ENCODE results near the gene UAP1.

Gene UAP1

DNA sequence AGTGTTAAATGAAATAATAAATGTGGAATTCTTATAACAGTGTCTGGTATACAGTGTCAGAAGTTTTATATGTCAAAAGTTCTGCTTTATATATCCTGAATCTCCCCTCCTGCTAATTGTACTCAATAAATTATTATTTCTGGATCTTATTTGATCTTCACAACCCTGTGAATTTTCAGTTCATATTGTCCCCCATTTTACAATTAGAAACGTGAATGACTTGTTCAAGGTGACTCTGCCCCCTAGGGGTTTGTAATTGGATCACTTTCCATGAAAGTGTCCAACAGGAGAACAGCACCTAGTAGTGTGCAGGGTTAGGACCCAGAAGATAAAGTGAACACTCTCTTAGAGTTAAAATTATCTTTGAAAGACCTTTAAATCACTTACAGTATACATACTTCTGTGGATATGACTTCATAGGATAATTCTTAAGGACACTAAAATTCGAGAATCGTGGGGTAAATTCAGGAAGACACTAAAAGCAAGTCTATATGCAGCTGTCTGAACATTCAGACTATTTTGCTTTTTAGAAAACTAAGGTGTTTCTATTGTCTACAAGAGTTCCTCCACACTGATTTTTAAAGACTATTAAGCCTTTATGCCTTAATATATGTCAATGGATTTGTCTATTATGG, 66.3 kb downstream of the UAP1 start:
- Histone ChIP-seq H3K4me3 (ENCODE audit: low read length in 2 of 2) (no peak overlapping the region), H3K9me3 (ENCODE audit: control insufficient read depth in 2 of 2, low read length in 2 of 2) (no peaks in the 10 kb centered on the region), H3K4me1 (ENCODE audit: control insufficient read depth in 2 of 2, insufficient read depth in 2 of 2, low read length in 2 of 2) (peaks cover 0 to 2% of the 10 kb centered on the region in 2 donors), H3K27me3 (ENCODE audit: control insufficient read depth in 2 of 2, insufficient read depth in 2 of 2, low read length in 2 of 2) (no peaks in the 10 kb centered on the region), H3K27ac (ENCODE audit: low read depth in 2 of 2, low read length in 2 of 2) (no peak overlapping the region), H3K36me3 (ENCODE audit: control insufficient read depth in 2 of 2, insufficient read depth in 2 of 2, low read length in 2 of 2) (no peaks in the 10 kb centered on the region), H3K9ac (ENCODE audit: low read depth in 1 of 2, low read length in 2 of 2) (no peak overlapping the region)

DNA sequence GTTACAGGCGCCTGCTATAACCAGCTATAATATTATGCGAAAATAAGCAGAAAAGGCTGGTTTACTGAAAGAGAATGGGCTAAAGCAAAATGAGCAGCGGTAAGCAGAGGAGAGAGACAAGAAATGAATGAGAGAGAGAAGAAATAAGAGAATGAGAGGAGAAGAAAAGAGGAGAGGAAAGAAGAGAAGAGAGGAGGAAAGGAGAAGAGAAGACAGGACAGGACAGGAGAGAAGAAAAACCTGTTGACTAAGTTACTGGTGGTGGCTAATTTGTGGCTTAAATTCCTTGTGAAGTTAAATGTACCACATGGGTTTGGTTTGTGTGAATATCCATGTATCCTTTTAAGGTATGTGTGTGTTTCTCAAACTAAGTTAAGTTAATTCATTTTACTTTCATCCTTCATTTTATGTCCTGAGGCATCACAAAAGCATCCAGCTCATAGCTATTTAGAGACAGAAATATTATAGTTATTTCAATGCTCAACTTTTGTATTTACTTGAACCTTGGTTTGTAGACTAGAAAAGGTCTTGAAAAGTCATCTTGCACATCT, 67.6 kb downstream of the UAP1 start:
- Histone ChIP-seq H3K9me3 (ENCODE audit: control insufficient read depth in 2 of 2, low read length in 2 of 2) (no peaks in the 10 kb centered on the region), H3K9ac (ENCODE audit: low read depth in 1 of 2, low read length in 2 of 2) (no peak overlapping the region), H3K4me3 (ENCODE audit: low read length in 2 of 2) (no peak overlapping the region), H3K27ac (ENCODE audit: low read depth in 2 of 2, low read length in 2 of 2) (no peak overlapping the region), H3K27me3 (ENCODE audit: control insufficient read depth in 2 of 2, insufficient read depth in 2 of 2, low read length in 2 of 2) (no peaks in the 10 kb centered on the region), H3K36me3 (ENCODE audit: control insufficient read depth in 2 of 2, insufficient read depth in 2 of 2, low read length in 2 of 2) (no peaks in the 10 kb centered on the region), H3K4me1 (ENCODE audit: control insufficient read depth in 2 of 2, insufficient read depth in 2 of 2, low read length in 2 of 2) (peaks cover 0 to 2% of the 10 kb centered on the region in 2 donors)

DNA sequence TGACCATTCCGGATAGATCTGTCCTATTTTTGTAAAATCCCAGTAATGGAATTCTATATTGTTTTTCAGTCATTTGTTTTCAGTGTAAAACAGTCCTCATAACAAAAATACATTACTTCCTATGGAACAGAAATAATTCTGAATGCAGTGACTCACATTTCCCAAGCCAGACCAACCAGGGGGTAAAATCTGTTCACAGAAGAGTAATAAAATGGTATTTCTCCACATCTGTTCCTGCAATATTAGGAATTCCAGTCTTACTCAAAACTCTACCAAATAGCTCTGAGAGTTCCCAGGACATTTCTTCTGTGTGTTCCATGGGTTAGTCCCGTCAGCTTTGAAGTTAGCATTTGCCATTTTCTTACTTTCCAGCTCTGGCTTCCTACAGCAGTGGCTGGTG, 68.1 kb downstream of the UAP1 start:
- H3K9me3 ChIP-seq (ENCODE audit: control insufficient read depth in 2 of 2, low read length in 2 of 2) = no peaks in the 10 kb centered on the region
- H3K4me3 ChIP-seq (ENCODE audit: low read length in 2 of 2) = no peak overlapping the region
- H3K9ac ChIP-seq (ENCODE audit: low read depth in 1 of 2, low read length in 2 of 2) = no peak overlapping the region
- H3K27ac ChIP-seq (ENCODE audit: low read depth in 2 of 2, low read length in 2 of 2) = peak overlapping the region in 1 of 2 donors; percentile 64
- no peaks in the 10 kb centered on the region for H3K27me3 ChIP-seq (ENCODE audit: control insufficient read depth in 2 of 2, insufficient read depth in 2 of 2, low read length in 2 of 2)
- H3K36me3 ChIP-seq (ENCODE audit: control insufficient read depth in 2 of 2, insufficient read depth in 2 of 2, low read length in 2 of 2) = no peaks in the 10 kb centered on the region
- H3K4me1 ChIP-seq (ENCODE audit: control insufficient read depth in 2 of 2, insufficient read depth in 2 of 2, low read length in 2 of 2) = peaks cover 0 to 2% of the 10 kb centered on the region in 2 donors

DNA sequence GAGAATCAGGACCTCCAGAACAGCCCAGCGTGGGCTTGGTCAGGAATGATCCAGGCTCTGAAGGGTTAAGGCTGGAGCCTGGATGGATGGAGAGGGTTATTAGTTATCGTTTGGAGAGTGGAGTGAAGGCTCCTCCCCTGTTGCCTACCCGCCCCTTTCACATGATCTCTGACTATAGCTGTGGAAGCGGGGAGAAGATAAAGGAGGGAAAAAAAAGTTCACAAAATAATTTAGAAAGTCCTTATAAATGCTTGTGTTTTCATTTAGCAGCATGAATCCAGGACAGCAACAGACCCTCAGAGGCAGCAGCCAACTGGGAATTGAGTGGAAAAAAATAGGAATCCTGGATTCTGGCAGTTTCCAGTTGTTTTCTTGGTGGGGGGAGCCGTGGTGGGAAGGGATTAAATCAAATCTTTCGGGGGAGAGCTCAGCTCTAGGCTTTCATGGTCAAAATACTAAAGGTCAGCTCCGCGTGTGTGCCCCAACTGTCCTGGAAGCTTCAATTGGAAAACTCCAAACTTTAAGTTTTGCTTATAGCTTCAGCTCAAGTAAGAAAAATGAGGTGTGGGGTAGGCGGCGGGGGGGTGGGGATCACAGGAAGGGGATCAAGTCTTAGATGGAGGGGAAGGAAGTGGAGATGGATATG, 70.1 kb downstream of the UAP1 start:
- peak overlapping the region; percentile 36 to 67 for H3K4me3 ChIP-seq (ENCODE audit: low read length in 2 of 2)
- H3K27ac ChIP-seq (ENCODE audit: low read depth in 2 of 2, low read length in 2 of 2) = peak overlapping the region; percentile 64 to 76
- no peaks in the 10 kb centered on the region for H3K36me3 ChIP-seq (ENCODE audit: control insufficient read depth in 2 of 2, insufficient read depth in 2 of 2, low read length in 2 of 2)
- H3K9me3 ChIP-seq (ENCODE audit: control insufficient read depth in 2 of 2, low read length in 2 of 2) = no peaks in the 10 kb centered on the region
- H3K27me3 ChIP-seq (ENCODE audit: control insufficient read depth in 2 of 2, insufficient read depth in 2 of 2, low read length in 2 of 2) = no peaks in the 10 kb centered on the region
- peak overlapping the region in 1 of 2 donors; percentile 29 for H3K9ac ChIP-seq (ENCODE audit: low read depth in 1 of 2, low read length in 2 of 2)
- H3K4me1 ChIP-seq (ENCODE audit: control insufficient read depth in 2 of 2, insufficient read depth in 2 of 2, low read length in 2 of 2) = no peaks in the 10 kb centered on the region

DNA sequence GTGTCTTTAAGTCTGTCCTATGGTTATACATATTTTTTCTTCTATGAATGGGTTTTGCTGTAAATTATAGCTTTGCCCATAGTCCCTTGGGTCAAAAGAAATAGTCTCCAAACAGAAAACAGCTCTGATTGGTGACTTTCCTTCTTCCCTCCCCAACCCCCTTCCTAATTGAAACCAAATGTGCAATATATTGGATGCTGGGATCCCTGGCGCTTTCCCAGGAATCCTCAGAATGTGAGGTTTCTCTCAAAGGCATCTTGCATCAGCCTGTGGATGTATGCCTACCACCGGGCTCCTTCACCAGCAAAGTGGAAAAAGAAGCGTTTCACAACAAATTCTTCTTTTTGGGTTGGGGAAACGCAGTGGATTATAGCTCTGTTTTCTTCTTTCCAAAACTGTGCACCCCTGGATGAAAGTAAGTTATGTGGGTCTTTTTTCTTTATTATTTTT, 70.7 kb downstream of the UAP1 start, which contains the start of gene DDR2:
DDR2 (plus strand) TSS at position 248 of the 450 bp plus-strand sequence. CDS start 86,600 bp downstream, outside the sequence.
- Histone ChIP-seq H3K4me3 (ENCODE audit: low read length in 2 of 2) (peak within 1 kb of the TSS; percentile 53 to 67), H3K27me3 (ENCODE audit: control insufficient read depth in 2 of 2, insufficient read depth in 2 of 2, low read length in 2 of 2) (no peaks in the 10 kb centered on the region), H3K36me3 (ENCODE audit: control insufficient read depth in 2 of 2, insufficient read depth in 2 of 2, low read length in 2 of 2) (no peaks in the 10 kb centered on the region), H3K4me1 (ENCODE audit: control insufficient read depth in 2 of 2, insufficient read depth in 2 of 2, low read length in 2 of 2) (no peaks in the 10 kb centered on the region), H3K9me3 (ENCODE audit: control insufficient read depth in 2 of 2, low read length in 2 of 2) (no peaks in the 10 kb centered on the region), H3K27ac (ENCODE audit: low read depth in 2 of 2, low read length in 2 of 2) (peak within 1 kb of the TSS; percentile 64 to 76), H3K9ac (ENCODE audit: low read depth in 1 of 2, low read length in 2 of 2) (peak within 1 kb of the TSS; percentile 23 to 29)

DNA sequence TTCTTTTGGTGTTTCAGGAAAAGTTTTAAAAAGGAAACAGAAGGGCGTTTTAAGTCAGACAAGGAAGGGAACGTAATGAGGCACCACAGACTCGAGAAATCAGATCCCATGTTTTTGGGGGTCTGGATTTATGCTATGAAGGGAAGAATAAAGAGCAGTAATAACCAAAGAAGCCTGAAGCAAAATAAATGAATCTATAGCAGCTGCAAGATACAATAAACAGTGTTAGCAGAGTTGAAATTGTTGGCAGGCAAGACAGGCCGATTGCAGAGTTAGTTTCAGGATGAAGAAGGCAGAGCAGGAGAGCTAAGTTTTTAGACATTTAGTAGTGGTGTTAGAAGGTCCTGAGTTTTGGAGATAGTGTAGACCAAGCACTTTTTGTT, 71.2 kb downstream of the UAP1 start:
- Histone ChIP-seq H3K27me3 (ENCODE audit: control insufficient read depth in 2 of 2, insufficient read depth in 2 of 2, low read length in 2 of 2) (no peaks in the 10 kb centered on the region), H3K4me3 (ENCODE audit: low read length in 2 of 2) (peak overlapping the region; percentile 53 to 67), H3K27ac (ENCODE audit: low read depth in 2 of 2, low read length in 2 of 2) (peak overlapping the region; percentile 64 to 76), H3K4me1 (ENCODE audit: control insufficient read depth in 2 of 2, insufficient read depth in 2 of 2, low read length in 2 of 2) (no peaks in the 10 kb centered on the region), H3K9ac (ENCODE audit: low read depth in 1 of 2, low read length in 2 of 2) (peak overlapping the region in 1 of 2 donors; percentile 23), H3K9me3 (ENCODE audit: control insufficient read depth in 2 of 2, low read length in 2 of 2) (no peaks in the 10 kb centered on the region), H3K36me3 (ENCODE audit: control insufficient read depth in 2 of 2, insufficient read depth in 2 of 2, low read length in 2 of 2) (no peaks in the 10 kb centered on the region)

DNA sequence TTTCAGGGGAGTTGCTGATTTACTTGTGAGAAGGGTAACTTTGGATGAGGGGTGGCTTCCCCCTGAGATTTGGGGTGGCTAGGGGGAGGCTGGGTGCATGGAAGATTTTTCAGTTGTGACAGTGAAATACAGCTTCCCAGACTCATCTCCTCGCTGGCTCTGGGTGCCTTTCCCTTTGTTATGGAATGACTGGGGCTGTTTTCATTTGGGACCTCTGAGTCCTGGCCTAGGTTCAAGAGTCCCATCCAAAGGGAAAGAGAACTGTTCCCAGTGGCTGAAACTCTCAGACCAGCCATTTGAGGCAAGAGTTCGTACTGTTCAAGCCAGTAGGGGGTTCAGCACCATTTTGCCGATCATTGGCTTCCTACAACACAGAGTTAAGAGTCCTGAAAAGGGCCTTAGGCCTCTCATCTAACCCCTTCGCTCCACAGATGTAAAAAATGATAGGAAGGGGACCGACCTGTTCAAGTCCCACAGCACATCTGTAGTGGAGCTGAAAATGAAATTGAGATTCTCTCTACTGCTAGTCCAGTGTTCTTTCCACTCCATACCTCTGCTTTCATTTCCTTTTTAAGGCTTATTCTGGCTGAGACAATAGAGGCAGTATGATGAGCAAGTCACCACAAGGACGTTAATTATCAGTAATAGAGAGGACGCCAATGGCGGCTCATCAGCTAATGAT, 71.7 kb downstream of the UAP1 start:
- peak overlapping the region; percentile 64 to 76 for H3K27ac ChIP-seq (ENCODE audit: low read depth in 2 of 2, low read length in 2 of 2)
- no peaks in the 10 kb centered on the region for H3K4me1 ChIP-seq (ENCODE audit: control insufficient read depth in 2 of 2, insufficient read depth in 2 of 2, low read length in 2 of 2)
- H3K9me3 ChIP-seq (ENCODE audit: control insufficient read depth in 2 of 2, low read length in 2 of 2) = no peaks in the 10 kb centered on the region
- peak overlapping the region; percentile 6 to 18 for H3K9ac ChIP-seq (ENCODE audit: low read depth in 1 of 2, low read length in 2 of 2)
- no peaks in the 10 kb centered on the region for H3K36me3 ChIP-seq (ENCODE audit: control insufficient read depth in 2 of 2, insufficient read depth in 2 of 2, low read length in 2 of 2)
- peak overlapping the region; percentile 53 to 67 for H3K4me3 ChIP-seq (ENCODE audit: low read length in 2 of 2)
- H3K27me3 ChIP-seq (ENCODE audit: control insufficient read depth in 2 of 2, insufficient read depth in 2 of 2, low read length in 2 of 2) = no peaks in the 10 kb centered on the region

DNA sequence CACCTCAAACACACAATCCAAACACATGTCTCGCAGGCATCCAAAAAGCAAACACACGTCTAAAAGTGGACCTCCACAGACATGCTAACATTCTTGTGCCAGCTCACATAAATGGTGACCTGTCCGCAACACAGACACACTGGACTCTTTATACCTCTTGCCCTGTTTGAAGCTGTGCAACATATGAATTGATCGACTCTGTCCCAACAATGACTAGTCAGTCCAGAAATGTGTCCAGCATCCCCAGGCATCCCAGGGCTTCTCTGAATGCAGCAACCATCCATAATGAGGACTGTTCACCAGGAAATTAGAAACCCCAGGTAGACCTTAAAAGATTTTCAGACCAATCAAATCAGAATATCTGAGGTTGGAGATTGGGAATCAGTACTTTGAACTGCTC, 73.9 kb downstream of the UAP1 start:
- Histone ChIP-seq H3K36me3 (ENCODE audit: control insufficient read depth in 2 of 2, insufficient read depth in 2 of 2, low read length in 2 of 2) (no peaks in the 10 kb centered on the region), H3K4me3 (ENCODE audit: low read length in 2 of 2) (peak overlapping the region in 1 of 2 donors; percentile 67), H3K27ac (ENCODE audit: low read depth in 2 of 2, low read length in 2 of 2) (no peak overlapping the region), H3K9me3 (ENCODE audit: control insufficient read depth in 2 of 2, low read length in 2 of 2) (no peaks in the 10 kb centered on the region), H3K4me1 (ENCODE audit: control insufficient read depth in 2 of 2, insufficient read depth in 2 of 2, low read length in 2 of 2) (no peaks in the 10 kb centered on the region), H3K9ac (ENCODE audit: low read depth in 1 of 2, low read length in 2 of 2) (no peak overlapping the region), H3K27me3 (ENCODE audit: control insufficient read depth in 2 of 2, insufficient read depth in 2 of 2, low read length in 2 of 2) (no peaks in the 10 kb centered on the region)

DNA sequence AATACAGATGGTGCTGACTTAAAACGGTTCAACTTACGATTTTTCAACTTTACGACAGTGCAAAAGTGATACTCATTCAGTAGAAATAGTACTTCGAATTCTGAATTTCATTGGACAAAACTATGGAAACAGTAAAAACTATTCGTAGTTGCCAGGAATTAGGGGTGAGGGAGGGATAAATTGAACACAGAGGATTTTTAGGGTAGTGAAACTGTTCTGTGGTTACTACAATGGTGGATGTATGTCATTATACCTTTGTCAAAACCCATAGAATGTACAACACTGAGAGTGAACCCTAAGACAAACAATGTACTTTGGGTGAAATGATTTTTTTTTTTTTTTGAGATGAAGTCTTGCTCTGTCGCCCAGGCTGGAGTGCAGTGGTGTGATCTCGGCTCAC, 78.2 kb downstream of the UAP1 start:
- H3K9me3 ChIP-seq (ENCODE audit: control insufficient read depth in 2 of 2, low read length in 2 of 2) = no peaks in the 10 kb centered on the region
- H3K27ac ChIP-seq (ENCODE audit: low read depth in 2 of 2, low read length in 2 of 2) = no peak overlapping the region
- no peaks in the 10 kb centered on the region for H3K36me3 ChIP-seq (ENCODE audit: control insufficient read depth in 2 of 2, insufficient read depth in 2 of 2, low read length in 2 of 2)
- H3K9ac ChIP-seq (ENCODE audit: low read depth in 1 of 2, low read length in 2 of 2) = no peak overlapping the region
- H3K4me1 ChIP-seq (ENCODE audit: control insufficient read depth in 2 of 2, insufficient read depth in 2 of 2, low read length in 2 of 2) = no peaks in the 10 kb centered on the region
- H3K27me3 ChIP-seq (ENCODE audit: control insufficient read depth in 2 of 2, insufficient read depth in 2 of 2, low read length in 2 of 2) = no peaks in the 10 kb centered on the region
- no peak overlapping the region for H3K4me3 ChIP-seq (ENCODE audit: low read length in 2 of 2)

DNA sequence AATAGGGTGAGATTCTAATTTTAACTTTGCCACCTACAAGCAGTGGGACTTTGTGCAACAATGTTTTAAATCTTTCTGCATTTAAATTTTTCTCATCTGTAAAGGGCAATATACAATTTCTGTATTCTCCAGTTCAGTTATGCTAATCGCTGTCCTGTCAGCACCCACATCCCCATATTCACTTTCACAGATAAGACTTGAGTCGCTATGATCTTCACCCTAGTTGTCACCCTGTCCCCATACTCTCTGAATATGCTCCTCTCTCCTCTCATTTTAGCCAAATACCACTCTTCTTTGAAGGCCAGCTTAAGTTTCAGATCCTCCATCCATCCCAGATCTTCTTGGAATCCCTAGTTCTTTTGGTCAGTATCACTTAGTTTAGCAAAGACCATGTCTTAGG, 79.6 kb downstream of the UAP1 start:
- Histone ChIP-seq H3K9me3 (ENCODE audit: control insufficient read depth in 2 of 2, low read length in 2 of 2) (no peaks in the 10 kb centered on the region), H3K27me3 (ENCODE audit: control insufficient read depth in 2 of 2, insufficient read depth in 2 of 2, low read length in 2 of 2) (no peaks in the 10 kb centered on the region), H3K27ac (ENCODE audit: low read depth in 2 of 2, low read length in 2 of 2) (no peak overlapping the region), H3K9ac (ENCODE audit: low read depth in 1 of 2, low read length in 2 of 2) (no peak overlapping the region), H3K4me3 (ENCODE audit: low read length in 2 of 2) (no peak overlapping the region), H3K4me1 (ENCODE audit: control insufficient read depth in 2 of 2, insufficient read depth in 2 of 2, low read length in 2 of 2) (no peaks in the 10 kb centered on the region), H3K36me3 (ENCODE audit: control insufficient read depth in 2 of 2, insufficient read depth in 2 of 2, low read length in 2 of 2) (no peaks in the 10 kb centered on the region)
